Activated T-cell treated with anti-CD3 and anti-CD28 coated beads, Interleukin-2, amount 50 U/mL, for 48 hours (primary cell): ENCODE data around the gene ATP2C1.
"Not testable (repeated sequence)": the region's sequence is repeated elsewhere in the genome, so short reads cannot be mapped to it uniquely, and the experiment has no call there.

ENCODE experiments used
- DNase-seq, 2 experiments: peaks; one replicate each; pipeline ENCODE4 v3.0.0-alpha.2; 2020

Gene ATP2C1

DNA sequence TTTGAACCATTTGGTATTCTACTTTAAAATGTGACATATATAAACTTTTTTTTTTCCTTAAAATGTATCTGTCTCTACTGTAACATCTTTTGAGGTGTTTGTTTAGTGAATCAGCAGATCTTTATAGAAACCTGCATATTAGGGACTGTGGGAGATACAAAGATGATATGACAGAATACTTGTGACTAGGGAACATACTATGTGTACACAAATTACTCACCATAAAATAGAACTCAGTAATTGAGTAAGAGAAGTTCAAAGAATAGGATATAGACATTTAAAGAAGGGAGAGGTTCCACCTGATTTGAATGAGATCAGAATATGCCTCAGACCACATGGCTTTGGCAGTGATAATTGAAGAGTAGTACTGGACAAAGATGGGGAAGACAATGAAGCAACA lies 47.9 kb downstream of the ATP2C1 start:
- DNase-seq: no peak

DNA sequence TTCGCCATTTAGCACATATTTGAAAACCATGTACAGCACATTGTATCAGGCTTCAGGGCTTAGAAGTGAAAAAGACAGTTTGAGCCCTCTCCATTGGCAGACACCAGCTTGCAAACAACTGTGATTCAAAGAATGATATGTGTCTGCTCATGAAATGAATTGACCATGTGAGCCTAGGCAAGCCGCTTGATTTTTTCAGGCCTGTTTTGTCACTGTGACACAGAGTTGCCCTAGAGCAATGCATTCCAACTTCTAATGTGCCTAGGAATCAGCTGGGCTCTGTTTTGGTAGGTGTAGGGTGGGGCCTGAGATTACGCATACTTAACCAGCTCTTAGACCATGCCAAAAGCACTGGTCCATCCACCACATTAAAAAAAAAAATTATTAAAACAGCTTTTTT lies 53.0 kb downstream of the ATP2C1 start:
- DNase-seq: no peak

DNA sequence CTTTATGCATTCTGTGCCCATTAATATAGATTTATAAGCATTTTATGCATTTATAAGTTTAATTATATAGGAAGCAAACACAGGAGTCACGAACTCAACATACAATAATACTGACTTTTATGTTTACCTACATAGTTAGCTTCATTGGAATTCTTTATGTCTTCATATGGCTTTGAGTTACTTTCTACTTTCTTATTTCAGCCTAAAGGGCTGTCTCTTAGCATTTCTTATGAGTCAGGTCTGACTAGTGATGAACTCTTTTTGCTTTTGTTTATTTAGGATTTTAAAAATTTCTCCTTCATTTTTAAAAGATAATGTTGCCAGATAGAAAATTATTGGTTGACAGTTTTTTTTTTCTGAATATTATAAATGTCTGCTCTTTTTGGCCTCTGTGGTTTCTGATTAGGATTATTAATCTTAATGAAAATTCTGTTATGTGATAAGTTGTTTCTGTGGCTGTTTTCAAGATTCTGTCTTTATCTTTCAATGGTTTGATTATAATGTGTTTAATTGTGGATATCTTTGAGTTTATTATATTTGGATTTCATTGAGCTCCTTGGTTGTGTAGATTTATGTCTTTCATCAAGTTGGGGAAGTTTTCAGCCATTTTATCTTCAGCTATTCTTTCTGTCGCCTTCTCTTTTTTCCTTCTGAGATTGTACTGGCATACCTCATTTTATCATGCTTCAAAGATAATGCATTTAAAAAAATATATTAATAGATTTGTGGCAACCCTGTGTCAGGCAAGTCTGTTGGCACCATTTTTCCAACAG lies 54.3 kb downstream of the ATP2C1 start:
- no peak for DNase-seq

DNA sequence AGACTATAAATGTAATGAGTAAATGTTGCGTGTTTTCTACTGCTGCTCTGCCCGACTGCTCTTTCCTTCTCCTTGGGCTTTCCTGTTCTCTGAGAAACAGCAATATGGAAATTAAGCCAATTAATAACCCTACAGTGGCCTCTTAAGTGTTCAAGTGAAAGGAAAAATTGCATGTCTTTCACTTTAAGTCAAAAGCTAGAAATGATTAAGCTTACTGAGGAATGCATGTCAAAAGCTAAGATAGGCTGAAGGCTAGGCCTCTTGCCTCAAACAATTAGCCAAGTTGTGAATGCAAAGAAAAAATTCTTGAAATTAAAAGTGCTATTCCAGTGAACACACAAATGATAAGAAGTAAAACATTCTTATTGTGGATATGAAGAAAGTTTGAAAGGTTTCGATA lies 55.0 kb downstream of the ATP2C1 start:
- DNase-seq: no peak

DNA sequence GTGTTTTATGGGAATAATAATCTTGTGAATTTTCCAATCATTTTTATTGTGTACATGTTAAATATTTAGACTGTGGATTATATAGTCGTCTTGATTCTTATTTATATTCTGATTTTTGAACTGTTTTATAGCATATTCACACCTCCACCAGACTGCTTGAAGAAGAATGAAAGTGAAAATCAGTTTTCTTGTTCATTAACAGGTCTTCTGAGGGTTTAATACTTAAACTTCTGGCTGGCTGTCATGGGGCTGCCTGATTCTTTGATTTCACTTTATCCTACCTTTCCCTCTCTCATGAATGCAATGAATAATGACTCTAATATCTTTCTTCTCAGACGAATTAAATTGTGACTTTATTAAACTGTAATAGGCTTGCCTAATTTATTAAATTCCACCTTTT lies 56.2 kb downstream of the ATP2C1 start:
- no peak for DNase-seq

DNA sequence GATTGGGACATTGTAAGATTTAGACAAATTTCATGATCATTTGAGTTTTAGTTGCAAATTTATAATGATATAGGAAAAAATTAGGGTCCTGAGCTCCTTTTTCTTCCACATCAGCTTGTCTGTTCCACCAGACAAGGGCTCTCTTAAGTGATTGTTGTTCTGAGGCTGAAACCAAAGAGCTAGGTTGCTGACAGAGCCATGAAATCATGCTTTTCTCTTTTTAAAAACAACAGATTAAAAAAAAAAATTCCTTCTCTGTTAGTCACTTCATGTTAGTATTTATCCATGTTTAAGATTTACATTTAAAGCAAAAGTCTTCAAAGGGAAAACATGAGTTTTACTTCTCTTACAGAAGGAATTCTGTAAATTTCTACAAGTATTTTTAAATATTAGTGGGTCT lies 56.8 kb downstream of the ATP2C1 start:
- DNase-seq: no peak

DNA sequence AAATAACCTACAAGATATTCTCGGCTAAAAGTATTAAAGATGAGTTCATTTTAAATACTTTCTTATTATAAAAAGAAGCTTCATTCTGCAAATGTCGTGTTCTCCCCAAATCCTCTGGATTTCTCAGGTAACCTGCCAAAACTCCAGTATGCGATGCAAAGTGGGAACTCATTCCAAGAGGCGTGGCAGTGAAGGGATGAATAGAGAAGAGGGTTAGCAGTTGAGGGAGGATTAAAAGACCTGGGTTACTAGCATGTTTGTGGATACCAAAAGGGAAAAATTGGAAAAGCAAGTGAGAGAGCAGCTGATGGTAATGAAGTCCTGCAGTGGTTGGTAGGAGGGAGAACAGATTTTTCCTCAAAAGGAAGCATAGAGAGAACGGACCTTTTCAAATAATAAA lies 61.6 kb downstream of the ATP2C1 start:
- no peak for DNase-seq

DNA sequence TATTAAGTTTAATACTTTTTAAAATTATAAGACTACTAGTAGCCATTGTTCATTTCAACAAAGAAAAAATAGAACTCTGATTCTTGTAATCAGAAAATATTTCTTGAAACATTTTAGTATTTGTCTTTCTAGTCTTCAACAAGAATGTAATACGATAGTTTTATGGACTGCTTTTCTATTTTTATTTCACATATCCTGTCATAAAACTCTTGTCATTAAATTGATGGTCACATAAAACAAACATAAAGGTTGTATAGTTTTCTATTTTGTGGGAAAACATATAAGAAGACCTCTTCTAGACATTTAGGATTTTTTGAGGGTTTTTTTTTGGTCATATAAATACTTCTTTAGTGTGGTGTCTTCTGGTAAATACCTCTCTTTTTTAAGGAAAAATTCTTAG lies 62.4 kb downstream of the ATP2C1 start:
- no peak for DNase-seq

DNA sequence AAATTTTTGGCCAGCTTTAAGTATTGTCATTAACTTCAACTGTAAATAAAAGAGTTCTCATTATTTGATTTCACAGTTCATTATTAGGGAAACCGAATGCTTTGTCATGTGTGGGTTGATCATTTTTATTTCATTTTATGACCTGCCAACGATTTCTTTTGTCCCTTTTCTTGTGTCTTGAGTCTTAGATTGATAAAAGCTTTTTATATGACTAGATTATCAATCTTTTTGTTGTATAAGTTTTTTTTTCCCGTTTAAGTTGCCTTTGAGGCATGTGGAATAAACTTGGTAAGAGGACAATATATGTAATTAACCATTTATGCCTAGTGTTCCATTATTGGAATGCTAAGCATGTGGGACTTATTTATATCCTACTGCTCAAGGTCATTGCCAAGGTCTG lies 62.8 kb downstream of the ATP2C1 start:
- DNase-seq: no peak

DNA sequence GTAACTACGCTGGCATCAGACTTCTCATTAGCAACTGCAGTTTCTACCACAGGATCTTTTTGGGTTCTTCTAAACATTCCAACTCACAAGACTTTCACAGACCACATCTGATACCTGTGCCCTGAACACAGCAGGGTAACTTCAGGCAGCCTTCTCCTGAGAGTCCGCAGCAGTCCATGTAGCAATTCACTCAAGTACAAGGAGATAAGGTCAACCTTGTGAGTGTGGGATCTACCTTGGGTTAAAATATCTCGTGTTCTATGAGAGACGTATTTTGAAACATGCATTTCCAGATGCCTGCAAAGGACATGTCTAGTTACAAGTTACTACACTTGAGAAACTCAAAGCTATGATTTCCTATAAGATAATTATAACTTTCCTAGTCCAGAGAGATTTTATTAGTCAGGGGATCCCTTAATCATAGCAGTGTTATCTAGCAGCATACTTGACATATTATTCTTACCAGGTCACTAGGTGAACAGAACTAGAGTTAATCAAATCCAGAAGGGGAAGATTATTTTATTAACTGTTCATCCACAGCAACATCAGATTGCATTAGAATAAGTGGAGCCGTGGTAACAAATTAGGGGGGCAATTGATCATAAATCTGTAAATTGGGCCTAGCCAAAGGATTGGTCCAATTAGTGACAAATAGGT lies 66.4 kb downstream of the ATP2C1 start:
- DNase-seq: no peak

DNA sequence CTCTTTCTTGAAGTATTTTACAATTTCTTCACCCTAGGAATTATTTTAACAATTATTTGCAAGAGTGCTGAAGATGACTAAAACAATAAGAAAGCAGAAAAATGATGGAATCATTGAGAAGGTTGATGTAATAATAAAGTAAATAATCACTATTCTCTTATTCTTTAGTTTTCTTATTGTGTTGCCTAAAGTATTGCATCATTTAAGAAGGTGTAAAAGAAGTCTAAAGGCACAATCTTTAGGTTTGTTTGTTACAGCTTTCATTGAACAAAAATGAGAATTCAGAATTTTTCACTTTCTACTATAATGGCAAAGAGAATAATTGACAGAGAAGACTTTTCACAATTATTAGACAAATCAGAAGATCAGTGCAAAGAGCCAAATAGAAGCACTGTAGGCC lies 67.6 kb downstream of the ATP2C1 start:
- no peak for DNase-seq

DNA sequence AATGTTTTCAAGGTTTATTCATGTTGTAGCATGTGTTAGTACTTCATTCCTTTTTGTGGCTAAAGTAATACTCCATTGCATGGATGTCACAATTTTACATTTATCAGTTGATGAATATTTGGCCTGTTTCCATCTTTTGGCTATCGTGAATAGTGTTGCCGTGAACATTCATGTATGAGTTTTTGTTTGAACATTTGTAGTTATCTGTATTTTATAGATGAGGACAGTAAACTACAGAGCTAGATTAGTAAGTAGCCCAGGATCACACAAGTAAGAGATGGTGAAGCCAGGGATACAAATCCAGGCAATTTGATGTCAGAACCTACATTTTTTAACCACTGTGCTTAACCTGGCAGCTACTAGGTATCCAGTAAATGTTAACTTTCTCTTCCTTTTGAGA lies 69.6 kb downstream of the ATP2C1 start:
- DNase-seq: no peak

DNA sequence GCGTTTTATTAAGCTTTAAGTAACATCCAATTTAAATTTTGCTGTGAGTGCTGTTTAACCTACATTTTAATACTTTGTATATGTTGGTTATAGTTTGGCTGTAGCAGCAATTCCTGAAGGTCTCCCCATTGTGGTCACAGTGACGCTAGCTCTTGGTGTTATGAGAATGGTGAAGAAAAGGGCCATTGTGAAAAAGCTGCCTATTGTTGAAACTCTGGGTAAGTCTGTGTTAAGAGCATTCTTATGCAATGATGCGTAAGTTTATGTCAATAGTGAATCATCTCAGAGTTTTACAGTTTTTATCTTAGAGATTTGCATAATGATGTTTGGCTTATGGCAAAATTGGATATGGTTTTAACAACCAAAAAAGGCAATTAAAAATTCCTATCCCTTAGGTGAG lies 70.0 kb downstream of the ATP2C1 start:
- no peak for DNase-seq

DNA sequence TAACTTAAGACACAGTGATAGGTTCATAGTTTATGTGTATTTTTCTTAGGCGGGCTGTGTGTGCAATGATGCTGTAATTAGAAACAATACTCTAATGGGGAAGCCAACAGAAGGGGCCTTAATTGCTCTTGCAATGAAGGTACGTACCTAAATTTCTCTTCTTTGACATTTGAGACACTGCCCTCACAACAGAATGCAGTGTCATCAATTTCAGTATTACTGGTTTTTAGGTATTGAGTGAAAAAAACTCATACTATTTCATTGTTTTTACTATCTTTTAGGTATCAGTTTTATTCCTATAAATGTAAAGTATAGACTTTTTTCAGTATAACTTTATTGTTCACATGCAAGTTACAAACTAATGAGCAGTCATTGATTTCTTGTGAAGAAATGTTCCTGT lies 73.4 kb downstream of the ATP2C1 start:
- no peak for DNase-seq

DNA sequence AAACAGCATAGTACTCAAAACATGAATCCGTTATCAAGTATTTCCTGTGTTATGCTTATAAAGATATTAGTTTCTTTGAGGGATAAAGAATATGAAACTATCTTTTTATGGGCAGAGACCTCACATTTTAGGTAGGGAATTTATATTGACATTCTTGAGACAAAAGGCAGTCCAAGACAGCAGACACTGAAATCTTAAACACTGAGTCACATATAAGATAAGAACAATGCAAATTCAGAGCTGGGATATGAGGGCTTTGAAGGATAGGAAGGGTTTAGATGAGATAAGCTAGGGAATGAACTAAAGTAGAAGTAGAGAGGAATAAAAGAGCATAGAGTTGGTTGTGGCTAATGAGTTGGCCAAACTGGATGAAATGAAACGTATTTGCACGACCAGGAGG lies 74.3 kb downstream of the ATP2C1 start:
- no peak for DNase-seq

DNA sequence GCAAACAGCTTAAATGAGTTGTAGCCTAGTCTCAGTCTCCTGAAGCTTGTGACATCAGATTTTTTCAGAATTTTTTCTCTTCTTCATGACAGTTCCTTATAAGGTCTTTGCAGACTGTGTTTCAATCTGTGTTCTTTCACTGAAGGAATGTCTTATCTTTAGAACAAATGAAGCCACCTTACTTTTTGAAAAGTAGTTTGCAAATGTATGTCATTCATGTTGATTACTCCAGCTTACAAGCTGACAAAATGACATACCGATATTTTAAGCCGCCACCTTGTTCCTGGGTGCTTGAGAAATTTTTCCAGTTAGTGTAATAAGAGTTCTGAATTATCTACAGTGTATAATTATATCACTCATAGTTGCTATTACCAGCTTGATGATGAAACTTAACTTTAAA lies 75.7 kb downstream of the ATP2C1 start:
- no peak for DNase-seq

DNA sequence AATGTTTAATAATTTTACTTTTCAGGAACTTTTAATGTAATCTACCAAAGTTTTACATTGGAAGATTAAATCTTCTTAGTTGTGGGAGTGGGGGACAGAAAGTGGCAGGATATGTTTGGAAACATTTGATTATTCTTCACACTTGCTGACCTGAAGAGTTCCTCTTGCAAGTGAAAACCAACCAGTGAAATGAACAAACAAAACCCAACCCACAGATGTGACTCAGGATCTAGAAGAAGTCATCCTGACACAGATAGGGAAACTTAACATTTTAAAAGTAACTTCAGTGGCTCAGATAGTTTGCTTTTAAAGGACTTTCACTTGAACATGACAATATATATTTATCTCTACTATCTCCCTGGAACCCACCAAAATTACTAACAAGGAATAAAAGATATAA lies 77.3 kb downstream of the ATP2C1 start:
- DNase-seq: no peak

DNA sequence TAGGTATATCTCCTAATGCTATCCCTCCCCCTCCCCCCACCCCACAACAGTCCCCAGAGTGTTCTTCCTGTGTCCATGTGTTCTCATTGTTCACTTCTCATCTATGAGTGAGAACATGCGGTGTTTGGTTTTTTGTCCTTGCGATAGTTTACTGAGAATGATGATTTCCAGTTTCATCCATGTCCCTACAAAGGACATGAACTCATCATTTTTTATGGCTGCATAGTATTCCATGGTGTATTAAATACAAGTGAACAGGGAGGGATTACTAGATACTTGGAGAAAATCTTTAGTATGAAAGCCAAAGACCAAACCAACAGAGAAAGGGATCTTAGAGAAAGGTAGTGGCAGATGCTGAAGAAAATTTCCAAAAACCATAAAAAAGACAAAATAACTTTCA lies 78.7 kb downstream of the ATP2C1 start:
- not testable (repeated sequence) for DNase-seq

DNA sequence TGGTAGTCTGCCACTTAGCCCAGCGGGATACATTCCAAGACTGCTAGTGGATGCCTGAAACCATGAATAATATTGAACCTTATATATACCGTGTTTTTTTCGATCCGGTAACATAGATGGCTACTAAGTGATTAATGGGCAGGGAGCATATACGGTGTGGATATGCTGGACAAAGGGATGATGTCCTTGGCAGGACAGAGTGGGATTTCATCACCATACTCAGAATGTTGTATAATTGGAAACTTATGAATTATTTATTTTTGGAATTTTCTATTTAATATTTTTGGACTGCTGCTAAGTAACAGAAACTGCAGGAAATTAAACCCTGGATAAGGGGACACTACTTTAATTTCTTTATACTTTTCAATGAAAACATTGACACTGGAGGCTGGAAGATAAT lies 79.5 kb downstream of the ATP2C1 start:
- no peak for DNase-seq

DNA sequence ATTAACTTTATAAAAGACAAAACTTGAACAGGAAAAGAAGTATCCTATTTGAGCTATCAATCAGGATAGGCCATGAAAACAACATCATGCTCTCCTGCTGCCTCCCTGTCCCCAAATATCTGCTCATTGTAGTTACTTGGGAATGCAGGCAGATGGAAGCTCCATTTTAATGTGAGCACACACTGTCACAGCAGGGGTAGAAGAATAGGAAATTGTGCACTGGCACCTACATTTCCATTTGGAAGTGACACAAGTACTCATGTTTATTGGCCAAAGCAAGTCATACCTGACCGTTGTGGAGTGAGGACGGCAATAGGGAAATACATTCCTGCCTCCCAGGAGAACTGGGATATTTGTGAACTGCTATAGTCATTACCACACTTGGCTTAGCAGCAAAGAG lies 80.3 kb downstream of the ATP2C1 start:
- no peak for DNase-seq

DNA sequence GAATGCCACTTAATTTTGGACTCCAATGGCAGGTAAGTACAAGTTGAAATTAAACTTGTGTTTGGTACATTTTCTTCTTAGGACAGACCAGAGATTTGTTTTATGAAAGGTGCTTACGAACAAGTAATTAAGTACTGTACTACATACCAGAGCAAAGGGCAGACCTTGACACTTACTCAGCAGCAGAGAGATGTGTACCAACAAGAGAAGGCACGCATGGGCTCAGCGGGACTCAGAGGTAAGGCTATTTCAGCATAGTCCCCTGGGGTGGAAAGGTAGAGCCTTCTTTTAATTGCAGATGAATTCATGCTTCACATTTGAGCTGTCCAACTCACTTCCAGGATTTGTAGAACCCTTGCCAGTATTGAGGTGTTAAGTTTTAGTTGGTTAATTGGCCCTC lies 81.4 kb downstream of the ATP2C1 start:
- DNase-seq: no peak

DNA sequence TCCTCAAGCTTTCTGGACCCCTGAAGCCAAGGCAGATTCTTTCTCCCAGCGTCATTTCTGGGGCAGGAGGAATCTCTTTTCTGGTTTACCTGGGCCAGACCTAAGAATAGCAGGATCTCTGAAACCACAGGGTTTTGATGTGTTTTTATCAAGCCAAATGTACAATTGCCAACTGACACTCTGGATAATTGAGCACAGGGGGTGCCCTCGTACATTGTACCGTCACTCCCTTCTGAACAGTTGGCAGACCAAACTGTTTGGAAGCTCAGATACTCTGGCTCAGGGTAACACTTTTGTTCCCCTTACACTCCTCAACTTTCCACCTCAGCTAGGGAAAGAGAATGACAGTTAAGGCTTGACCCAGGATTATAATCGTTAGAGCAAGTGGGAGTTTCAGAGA lies 82.8 kb downstream of the ATP2C1 start:
- DNase-seq: no peak

DNA sequence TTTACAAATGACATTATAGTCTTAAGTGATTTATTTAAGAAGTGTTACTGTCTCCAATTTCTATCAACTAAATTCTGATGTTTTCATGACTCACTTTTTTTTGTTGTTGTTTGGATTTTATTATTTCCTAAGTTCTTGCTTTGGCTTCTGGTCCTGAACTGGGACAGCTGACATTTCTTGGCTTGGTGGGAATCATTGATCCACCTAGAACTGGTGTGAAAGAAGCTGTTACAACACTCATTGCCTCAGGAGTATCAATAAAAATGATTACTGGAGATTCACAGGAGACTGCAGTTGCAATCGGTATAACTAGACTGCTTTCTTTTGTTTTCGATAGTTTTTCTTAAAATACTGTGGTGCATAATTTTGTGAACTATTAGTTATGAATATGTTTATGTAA lies 85.2 kb downstream of the ATP2C1 start:
- DNase-seq: no peak

DNA sequence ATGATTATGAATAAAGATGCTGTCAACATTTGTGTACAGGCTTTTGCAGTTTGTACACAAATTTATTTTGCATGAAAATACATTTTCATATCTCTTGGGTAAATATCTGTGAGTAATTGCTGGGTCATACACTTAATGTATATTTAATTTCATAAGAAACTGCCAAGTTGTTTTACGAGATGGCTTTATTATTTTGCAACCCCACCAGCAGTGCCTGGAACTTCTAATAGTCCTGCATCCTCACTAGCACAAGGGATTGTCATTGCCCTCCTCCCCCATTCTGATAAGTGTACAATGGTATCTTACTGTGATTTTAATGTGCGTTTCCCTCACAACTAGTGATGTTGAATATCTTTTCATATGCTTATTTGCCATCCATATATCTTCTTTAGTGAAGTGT lies 87.6 kb downstream of the ATP2C1 start:
- DNase-seq: no peak

DNA sequence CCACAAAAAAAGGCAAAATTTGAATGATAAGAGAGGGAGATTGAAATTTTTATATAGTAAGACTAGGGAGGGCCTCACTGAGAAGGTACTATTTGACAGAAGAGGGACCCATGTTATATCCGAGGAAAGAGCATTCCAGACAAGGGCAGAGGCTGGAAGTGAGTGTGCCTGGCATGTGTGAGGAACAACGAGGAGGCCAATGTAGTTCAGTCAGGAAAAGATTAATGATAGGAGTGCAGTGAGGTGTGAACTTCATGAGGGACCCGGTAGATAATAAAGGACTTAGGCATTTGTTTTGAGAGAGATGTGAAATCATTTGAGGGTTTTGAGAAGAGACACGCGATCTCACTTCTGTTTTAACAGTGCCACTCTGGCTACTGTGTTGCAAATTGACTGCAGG lies 96.4 kb downstream of the ATP2C1 start:
- DNase-seq: no peak
